Neuronal stem cell (in vitro differentiated cells): ENCODE data around the gene AFAP1L2.

Experiments
- DNase-seq: peaks from one replicate; pipeline ENCODE4 v3.0.0-alpha.2; 2013; ENCODE audit warnings: low spot score
- H2AFZ ChIP-seq: one replicate; pipeline ENCODE4 v1.6.1; 2013; ENCODE audit warnings: mild to moderate bottlenecking, low read length, inconsistent platforms
- H2AK5ac ChIP-seq: 2 replicates; pipeline ENCODE4 v1.6.1; 2013; ENCODE audit warnings: low read depth, mild to moderate bottlenecking, inconsistent platforms, low read length, moderate library complexity, mixed read lengths
- H2BK120ac ChIP-seq: 2 replicates; pipeline ENCODE4 v1.6.1; 2013; ENCODE audit warnings: low read depth, mild to moderate bottlenecking, inconsistent platforms, low read length, moderate library complexity, mixed read lengths
- H2BK12ac ChIP-seq: one replicate; pipeline ENCODE4 v1.6.1; 2013; ENCODE audit warnings: low read length, inconsistent platforms
- H2BK15ac ChIP-seq: 2 replicates; pipeline ENCODE4 v1.6.1; 2013; ENCODE audit warnings: mild to moderate bottlenecking, low read length, inconsistent platforms, mixed read lengths
- H2BK5ac ChIP-seq: one replicate; pipeline ENCODE4 v1.6.1; 2013; ENCODE audit warnings: inconsistent platforms, mild to moderate bottlenecking, low read length, moderate library complexity
- H3K14ac ChIP-seq: one replicate; pipeline ENCODE4 v1.6.1; 2013; ENCODE audit warnings: low read length, inconsistent platforms
- H3K18ac ChIP-seq: 2 replicates; pipeline ENCODE4 v1.6.1; 2013; ENCODE audit warnings: low read length, inconsistent platforms
- H3K23ac ChIP-seq: 2 replicates; pipeline ENCODE4 v1.6.1; 2013; ENCODE audit warnings: low read depth, mild to moderate bottlenecking, mixed read lengths, low read length, inconsistent platforms; ENCODE audit not compliant: poor library complexity
- H3K27ac ChIP-seq: replicated peaks from 3 replicates; pipeline ENCODE4 v1.5.1; 2013; ENCODE audit warnings: low read length, inconsistent platforms
- H3K27me3 ChIP-seq, 3 experiments: 2 replicates each; pipeline ENCODE4 v1.6.1; 2013; ENCODE audit warnings: low read length in 3 of 3, mild to moderate bottlenecking in 2 of 3, inconsistent platforms in 1 of 3, low read depth in 1 of 3, mixed read lengths in 1 of 3, moderate library complexity in 1 of 3; ENCODE audit not compliant: control insufficient read depth in 3 of 3, insufficient read depth in 3 of 3
- H3K36me3 ChIP-seq, 2 donors: replicated peaks in 1 of 2; 2 replicates each; pipeline ENCODE4 v1.6.1; 2013; ENCODE audit warnings: low read length in 2 of 2; ENCODE audit not compliant: control insufficient read depth in 2 of 2, insufficient read depth in 2 of 2
- H3K4ac ChIP-seq: 2 replicates; pipeline ENCODE4 v1.6.1; 2013; ENCODE audit warnings: inconsistent platforms, mild to moderate bottlenecking, low read length, moderate library complexity
- H3K4me1 ChIP-seq, 2 donors: 1 replicate in 1 of 2; 2 replicates in 1 of 2; pipeline ENCODE4 v1.6.1; 2013; ENCODE audit warnings: low read length in 2 of 2, low read depth in 1 of 2; ENCODE audit not compliant: control insufficient read depth in 2 of 2, insufficient read depth in 1 of 2
- H3K4me2 ChIP-seq: one replicate; pipeline ENCODE4 v1.6.1; 2013; ENCODE audit warnings: mild to moderate bottlenecking, low read length, inconsistent platforms; ENCODE audit not compliant: insufficient read depth, poor library complexity, severe bottlenecking
- H3K4me3 ChIP-seq, 2 donors: 2 replicates each; pipeline ENCODE4 v1.5.1; 2013; ENCODE audit warnings: low read length in 2 of 2, mild to moderate bottlenecking in 2 of 2, inconsistent platforms in 1 of 2, moderate library complexity in 1 of 2
- H3K79me1 ChIP-seq: one replicate; pipeline ENCODE4 v1.6.1; 2013; ENCODE audit warnings: low read depth, mild to moderate bottlenecking, inconsistent platforms, low read length, moderate library complexity
- H3K9ac ChIP-seq: one replicate; pipeline ENCODE4 v1.6.1; 2013; ENCODE audit warnings: mild to moderate bottlenecking, low read depth, low read length, inconsistent platforms; ENCODE audit not compliant: poor library complexity
- H3K9me3 ChIP-seq, 2 donors: replicated peaks in 1 of 2; 2 replicates each; pipeline versions ENCODE3 to v1.6.1; 2013; ENCODE audit warnings: low read length in 2 of 2, mild to moderate bottlenecking in 2 of 2, inconsistent platforms in 1 of 2, low read depth in 1 of 2, mixed read lengths in 1 of 2, moderate library complexity in 1 of 2; ENCODE audit not compliant: control insufficient read depth in 2 of 2, insufficient read depth in 1 of 2
- H4K8ac ChIP-seq: one replicate; pipeline ENCODE4 v1.6.1; 2013; ENCODE audit warnings: low read depth, mild to moderate bottlenecking, inconsistent platforms, low read length, moderate library complexity
- H4K91ac ChIP-seq: one replicate; pipeline ENCODE4 v1.6.1; 2013; ENCODE audit warnings: low read length, low read depth, mild to moderate bottlenecking, inconsistent platforms; ENCODE audit not compliant: poor library complexity
- WGBS, 2 donors: extraction: QIAGEN DNeasy Blood & Tissue Kit; methylation state at CpG; one replicate each; pipeline ENCODE4 v1.1.7; 2013; ENCODE audit warnings: missing lambda C conversion rate in 2 of 2, mixed read lengths in 1 of 2; ENCODE audit not compliant: insufficient read length in 2 of 2, insufficient replicate concordance in 1 of 2; ENCODE audit errors: extremely low coverage in 2 of 2; 5-methylcytosine and 5-hydroxymethylcytosine counted together

The AFAP1L2 gene

GRCh38 chr10:114308531-114309363 is 95.6 kb downstream of the AFAP1L2 start:
- no peak overlapping the region for H4K8ac ChIP-seq
- H3K36me3 ChIP-seq = no peaks in the 10 kb centered on the region
- no peak overlapping the region for H3K4ac ChIP-seq
- peaks cover 14 to 23% of the 10 kb centered on the region in 2 donors for H3K4me1 ChIP-seq
- no CpG with 5 or more reads among the region's 9 CpGs for WGBS, 2 donors
- no peaks in the 10 kb centered on the region for H3K27me3 ChIP-seq
- H3K4me2 ChIP-seq = no peak overlapping the region
- H2BK120ac ChIP-seq = no peak overlapping the region
- H3K4me3 ChIP-seq = no peak overlapping the region
- peak overlapping the region; percentile 7 for H2BK15ac ChIP-seq
- no peak overlapping the region for H3K27ac ChIP-seq
- H3K18ac ChIP-seq = no peak overlapping the region
- peak; percentile 15 for DNase-seq
- H2BK12ac ChIP-seq = no peak overlapping the region
- H3K23ac ChIP-seq = no peak overlapping the region
- H3K79me1 ChIP-seq = no peaks in the 10 kb centered on the region
- H3K9ac ChIP-seq = no peak overlapping the region
- peak overlapping the region; percentile 71 for H2AK5ac ChIP-seq
- peak overlapping the region; percentile 36 for H2BK5ac ChIP-seq
- H3K14ac ChIP-seq = no peak overlapping the region
- H2AFZ ChIP-seq = no peak overlapping the region
- H3K9me3 ChIP-seq = no peaks in the 10 kb centered on the region
- no peak overlapping the region for H4K91ac ChIP-seq

- H3K4me3 ChIP-seq = no peak overlapping the region
- no peak overlapping the region for H3K23ac ChIP-seq
- no peak overlapping the region for H2AK5ac ChIP-seq
- H2BK12ac ChIP-seq = peak overlapping the region; percentile 43
- no peak overlapping the region for H2BK120ac ChIP-seq
- no peak overlapping the region for H3K4me2 ChIP-seq
- no peak overlapping the region for H4K8ac ChIP-seq
- no peak for DNase-seq
- H3K18ac ChIP-seq = peak overlapping the region; percentile 41
- no peaks in the 10 kb centered on the region for H3K9me3 ChIP-seq
- H4K91ac ChIP-seq = no peak overlapping the region
- no peak overlapping the region for H3K14ac ChIP-seq
- H2BK15ac ChIP-seq = peak overlapping the region; percentile 15
- no peak overlapping the region for H3K27ac ChIP-seq
- H3K4ac ChIP-seq = no peak overlapping the region
- H2BK5ac ChIP-seq = no peak overlapping the region
- WGBS, 2 donors = no CpG with 5 or more reads among the region's 10 CpGs
- H3K9ac ChIP-seq = no peak overlapping the region
- H3K4me1 ChIP-seq = peaks cover 15 to 23% of the 10 kb centered on the region in 2 donors
- H2AFZ ChIP-seq = no peak overlapping the region
- H3K36me3 ChIP-seq = no peaks in the 10 kb centered on the region
- no peaks in the 10 kb centered on the region for H3K27me3 ChIP-seq
- H3K79me1 ChIP-seq = no peaks in the 10 kb centered on the region
Observed at GRCh38 chr10:114307731-114308130, 96.6 kb downstream of the AFAP1L2 start.

GRCh38 chr10:114306116-114306973 is 98.0 kb downstream of the AFAP1L2 start:
- no peak overlapping the region for H2BK120ac ChIP-seq
- DNase-seq = no peak
- no peak overlapping the region for H2AK5ac ChIP-seq
- H3K23ac ChIP-seq = no peak overlapping the region
- H3K9ac ChIP-seq = no peak overlapping the region
- no peaks in the 10 kb centered on the region for H3K9me3 ChIP-seq
- H3K36me3 ChIP-seq = no peaks in the 10 kb centered on the region
- no peaks in the 10 kb centered on the region for H3K27me3 ChIP-seq
- peaks cover 15 to 23% of the 10 kb centered on the region in 2 donors for H3K4me1 ChIP-seq
- H3K4me2 ChIP-seq = no peak overlapping the region
- peak overlapping the region; percentile 69 for H3K18ac ChIP-seq
- H3K4me3 ChIP-seq = no peak overlapping the region
- no peak overlapping the region for H2AFZ ChIP-seq
- no peak overlapping the region for H2BK5ac ChIP-seq
- no peak overlapping the region for H3K27ac ChIP-seq
- WGBS, 2 donors = no CpG with 5 or more reads among the region's 19 CpGs
- H2BK15ac ChIP-seq = no peak overlapping the region
- H3K14ac ChIP-seq = no peak overlapping the region
- no peak overlapping the region for H3K4ac ChIP-seq
- H4K91ac ChIP-seq = no peak overlapping the region
- no peak overlapping the region for H2BK12ac ChIP-seq
- no peaks in the 10 kb centered on the region for H3K79me1 ChIP-seq
- peak overlapping the region; percentile 8 for H4K8ac ChIP-seq

- Histone ChIP-seq H2AFZ (peak overlapping the region; percentile 96), H3K14ac (no peak overlapping the region), H2BK12ac (no peak overlapping the region), H3K79me1 (no peaks in the 10 kb centered on the region), H3K9me3 (no peaks in the 10 kb centered on the region), H3K4me1 (peaks cover 15 to 23% of the 10 kb centered on the region in 2 donors), H3K36me3 (no peaks in the 10 kb centered on the region), H2AK5ac (peak overlapping the region; percentile 36), H3K23ac (peak overlapping the region; percentile 82), H4K91ac (no peak overlapping the region), H4K8ac (peak overlapping the region; percentile 87), H3K4ac (no peak overlapping the region), H3K27ac (no peak overlapping the region), H3K27me3 (no peaks in the 10 kb centered on the region), H3K9ac (peak overlapping the region; percentile 87), H3K4me3 (peak overlapping the region; percentile 54 to 73), H2BK15ac (peak overlapping the region; percentile 87), H3K4me2 (peak overlapping the region; percentile 38), H2BK120ac (no peak overlapping the region), H3K18ac (peak overlapping the region; percentile 94), H2BK5ac (no peak overlapping the region)
- DNase-seq = no peak
- WGBS, 2 donors = no CpG with 5 or more reads among the region's 18 CpGs
Observed at GRCh38 chr10:114305521-114305925, 98.8 kb downstream of the AFAP1L2 start.
